ENCODE results near the gene SLIT3.

Gene SLIT3

DNA sequence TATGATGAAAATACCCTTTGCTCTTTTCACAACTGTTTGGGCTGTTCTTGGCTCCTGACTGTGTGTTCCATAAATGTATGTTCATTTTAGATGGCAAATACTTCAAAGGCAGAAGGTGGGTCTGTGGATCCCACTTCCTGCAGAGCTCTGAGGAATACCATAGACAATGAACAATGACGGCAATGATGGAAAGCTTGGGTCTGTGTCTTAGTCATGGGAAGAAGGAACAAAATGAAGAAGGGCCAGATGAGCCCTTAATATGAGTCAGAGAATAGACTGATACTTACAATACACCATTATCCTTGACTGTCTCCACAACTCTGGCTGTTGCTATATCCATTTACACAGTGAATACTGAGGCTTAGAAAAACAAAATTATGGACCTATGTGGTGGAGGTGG lies 126.0 kb downstream of the SLIT3 start:
- DNase-seq (ENCODE audit: low read depth in 2 of 2): no peak

DNA sequence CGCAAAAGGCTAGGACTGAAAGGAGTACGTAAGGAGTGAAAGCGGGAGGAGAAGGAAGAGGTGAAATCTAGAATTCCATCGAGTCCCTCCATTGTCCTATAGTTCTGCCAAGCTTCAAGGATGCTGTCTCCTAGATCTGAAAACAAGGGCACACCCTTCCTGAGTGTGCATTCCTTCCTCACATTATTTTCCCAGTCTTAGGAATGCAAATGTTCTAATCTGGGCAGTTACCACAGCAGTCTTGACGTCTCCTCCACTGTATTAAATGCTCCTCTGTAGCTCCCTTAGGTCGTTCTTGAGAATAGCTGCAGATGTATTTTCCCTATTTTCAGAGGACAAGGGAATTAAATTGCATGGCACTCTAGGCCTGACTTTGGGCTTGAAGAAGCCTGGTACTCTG lies 127.6 kb downstream of the SLIT3 start:
- no peak for DNase-seq (ENCODE audit: low read depth in 2 of 2)

DNA sequence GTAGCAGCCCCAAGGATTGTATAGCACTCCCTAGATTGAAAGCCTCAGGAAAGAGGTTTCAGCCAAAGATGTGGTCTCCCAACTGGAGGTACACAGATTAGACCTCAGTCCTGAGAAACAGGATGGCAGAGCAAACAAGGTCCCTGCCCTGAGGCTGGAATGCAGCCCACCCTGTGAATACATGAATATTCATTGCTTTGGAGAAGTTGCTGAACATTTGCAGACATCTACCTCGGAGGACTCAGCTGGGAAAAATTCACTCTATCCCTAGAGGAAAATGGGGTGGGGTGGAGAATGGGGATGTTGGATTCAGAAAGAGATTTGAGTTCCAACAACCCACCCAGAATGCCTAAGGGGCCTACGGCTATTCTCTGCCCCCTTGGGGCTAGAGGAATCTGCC lies 129.4 kb downstream of the SLIT3 start:
- no peak for DNase-seq (ENCODE audit: low read depth in 2 of 2)

DNA sequence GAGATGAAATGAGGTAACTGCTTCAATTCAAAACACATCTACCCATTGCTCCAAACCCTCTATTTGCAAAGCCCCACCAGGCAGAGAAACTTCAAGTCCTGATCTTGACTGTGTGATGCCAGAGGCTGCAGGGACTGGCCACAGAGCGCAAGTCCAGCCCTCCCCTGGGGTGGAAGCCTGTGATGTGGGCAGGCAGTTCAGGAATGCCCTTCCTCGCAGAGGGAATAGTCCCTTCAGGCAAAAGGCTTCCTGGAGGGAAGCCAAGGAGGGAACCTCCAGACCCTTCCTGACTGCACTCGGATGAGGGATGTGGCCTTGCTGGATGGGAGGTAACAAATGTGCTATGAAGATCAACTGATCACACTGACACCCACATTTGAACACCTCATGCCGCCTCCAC lies 131.2 kb downstream of the SLIT3 start:
- DNase-seq (ENCODE audit: low read depth in 2 of 2): no peak

DNA sequence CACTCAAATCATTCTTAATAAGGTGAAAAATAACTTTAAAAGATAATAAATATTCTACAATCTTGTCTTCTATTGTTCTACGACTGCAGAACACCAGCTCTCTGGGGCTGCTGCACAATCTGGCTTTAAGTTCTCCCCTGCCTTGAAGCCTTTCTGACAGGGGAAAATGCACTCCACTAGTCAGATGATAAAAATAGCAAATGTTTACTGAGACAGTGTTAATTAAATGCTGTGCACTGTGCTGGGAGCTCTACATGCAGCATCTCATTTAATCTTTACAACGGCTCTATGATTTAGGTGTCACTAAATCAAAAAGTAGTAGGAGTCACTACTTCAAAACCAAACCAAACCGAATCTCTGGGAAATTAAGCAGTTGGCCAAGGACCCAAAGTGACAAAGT lies 132.7 kb downstream of the SLIT3 start:
- no peak for DNase-seq (ENCODE audit: low read depth in 2 of 2)

DNA sequence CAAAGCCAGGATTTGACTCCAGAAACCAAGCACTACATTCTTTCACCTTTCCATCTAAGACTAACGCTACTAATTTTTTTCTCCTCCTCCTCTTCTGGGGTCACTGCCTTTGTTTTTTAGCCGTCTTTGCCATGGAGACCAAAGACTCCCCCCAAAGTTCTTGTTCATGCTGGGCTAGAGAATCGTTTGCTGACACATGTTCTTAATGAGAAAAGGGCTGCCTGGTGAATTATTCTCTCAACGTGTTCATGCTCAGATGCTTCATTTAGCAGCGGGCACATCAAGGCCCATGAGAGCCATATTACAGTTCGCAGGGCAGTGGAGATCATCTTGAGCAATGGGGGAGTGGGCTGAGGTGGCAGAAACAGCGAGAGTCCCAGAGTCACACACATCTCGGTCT lies 134.9 kb downstream of the SLIT3 start:
- DNase-seq (ENCODE audit: low read depth in 2 of 2): no peak

DNA sequence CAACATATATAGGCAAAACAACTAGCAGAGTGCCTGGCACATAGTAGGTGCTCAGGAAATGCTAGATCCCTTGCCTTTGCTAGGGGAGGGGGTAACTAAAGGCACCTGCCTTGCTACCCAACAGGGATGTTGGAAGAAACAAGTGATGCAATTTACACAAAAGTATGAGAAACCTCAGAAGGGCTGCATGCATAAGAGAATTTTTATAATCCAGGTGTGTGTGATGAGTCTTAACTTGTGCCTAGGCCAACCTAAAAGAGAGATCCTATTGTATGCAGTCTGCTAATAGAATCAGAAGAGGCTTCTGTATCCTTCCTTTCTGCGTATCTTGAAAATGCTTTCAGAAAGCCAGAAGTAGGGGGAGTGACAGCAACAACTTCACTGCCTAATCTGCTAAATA lies 135.9 kb downstream of the SLIT3 start:
- no peak for DNase-seq (ENCODE audit: low read depth in 2 of 2)

DNA sequence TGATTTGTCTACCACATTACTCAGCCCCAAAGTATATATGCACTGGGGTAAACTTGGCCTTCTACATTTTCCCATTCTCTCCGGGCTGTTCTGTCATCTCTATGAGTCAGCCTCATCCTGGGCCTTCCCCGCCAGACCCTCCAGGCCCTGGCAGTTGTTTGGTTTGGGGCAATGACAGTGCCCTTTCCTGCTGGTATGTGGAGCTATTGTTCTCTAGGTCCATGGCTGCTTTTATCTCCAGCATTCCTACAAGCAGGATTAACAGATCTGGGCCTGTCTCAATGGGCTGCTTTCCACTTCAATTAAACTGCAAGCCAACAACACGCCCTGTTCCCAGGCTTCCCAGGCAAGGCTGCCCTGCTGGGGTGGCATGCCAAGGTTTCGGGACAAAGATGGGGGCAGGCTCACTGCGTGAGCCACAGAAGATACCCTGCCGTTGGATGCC lies 136.4 kb downstream of the SLIT3 start:
- no peak for DNase-seq (ENCODE audit: low read depth in 2 of 2)

DNA sequence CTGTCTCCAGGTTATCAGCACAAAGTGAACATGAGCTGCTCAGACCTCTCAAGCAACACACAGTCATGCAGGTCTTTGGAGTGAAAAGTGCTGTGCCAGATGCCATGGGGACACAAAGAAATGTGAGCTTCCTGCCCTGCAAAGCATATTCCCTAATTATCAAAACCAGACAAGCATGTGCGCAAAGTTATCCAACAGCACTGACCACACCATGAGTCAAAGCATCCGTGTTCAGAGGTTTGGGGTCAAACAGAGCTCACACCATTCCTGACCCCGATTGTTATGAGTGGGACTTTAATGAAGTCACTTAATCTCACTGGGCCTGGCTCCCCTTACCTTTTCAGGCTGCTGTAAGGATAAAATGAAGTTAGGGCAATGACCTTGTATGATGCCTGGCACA lies 138.5 kb downstream of the SLIT3 start:
- no peak for DNase-seq (ENCODE audit: low read depth in 2 of 2)

DNA sequence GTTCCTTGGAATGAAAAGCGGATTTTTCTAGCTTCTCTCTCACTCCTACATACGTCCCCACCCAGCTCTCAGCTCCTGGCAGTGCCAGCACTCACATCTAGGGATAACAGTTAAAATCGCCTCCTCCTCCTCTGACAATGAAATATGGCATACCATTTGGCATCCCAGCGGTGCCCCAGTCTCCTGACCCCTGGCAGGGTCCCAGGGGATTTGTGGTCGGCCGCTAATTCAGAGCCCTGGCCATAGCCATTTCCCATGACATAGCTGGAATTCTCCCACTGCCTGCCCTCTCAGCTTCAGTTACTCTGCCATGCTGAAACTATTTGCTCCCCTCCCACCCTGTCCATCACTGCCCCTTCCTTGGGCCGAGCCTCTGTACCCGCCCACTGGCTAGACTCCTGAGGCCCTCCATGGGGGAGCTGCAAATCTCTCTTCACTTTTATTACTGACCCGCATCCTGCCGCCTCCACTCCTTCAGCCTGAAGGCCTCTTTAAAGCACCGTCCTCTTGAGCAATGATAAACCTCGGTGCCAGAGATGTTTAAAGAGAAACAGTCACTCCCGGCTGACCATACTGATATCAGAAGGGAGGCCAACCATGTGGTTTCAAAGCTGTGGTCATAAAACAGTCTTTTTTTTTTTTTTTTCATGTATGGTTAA lies 139.8 kb downstream of the SLIT3 start:
- no peak for DNase-seq (ENCODE audit: low read depth in 2 of 2)

DNA sequence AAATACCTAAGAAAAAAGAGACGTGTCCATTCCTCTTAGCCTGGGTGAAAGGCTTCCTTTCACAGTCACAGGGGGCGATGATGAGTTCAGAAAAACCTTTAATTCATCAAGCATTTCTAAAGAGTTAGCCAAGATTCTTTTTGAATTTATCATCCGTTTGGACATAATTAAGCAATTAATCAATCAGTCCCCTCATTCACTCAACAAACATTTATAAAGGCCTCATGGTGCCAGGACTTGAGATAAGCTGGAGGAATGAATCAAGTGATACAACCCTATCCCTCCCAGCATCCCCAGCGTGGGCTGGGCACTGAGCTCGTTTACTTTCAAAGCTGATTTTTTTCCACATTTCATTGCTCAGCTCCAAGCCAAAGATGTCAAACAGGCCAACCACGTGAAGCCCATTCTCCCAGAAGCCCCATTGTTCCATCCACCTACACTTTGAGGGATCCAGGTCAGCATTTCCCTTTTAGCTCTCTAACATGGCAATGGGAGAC lies 140.5 kb downstream of the SLIT3 start:
- no peak for DNase-seq (ENCODE audit: low read depth in 2 of 2)

DNA sequence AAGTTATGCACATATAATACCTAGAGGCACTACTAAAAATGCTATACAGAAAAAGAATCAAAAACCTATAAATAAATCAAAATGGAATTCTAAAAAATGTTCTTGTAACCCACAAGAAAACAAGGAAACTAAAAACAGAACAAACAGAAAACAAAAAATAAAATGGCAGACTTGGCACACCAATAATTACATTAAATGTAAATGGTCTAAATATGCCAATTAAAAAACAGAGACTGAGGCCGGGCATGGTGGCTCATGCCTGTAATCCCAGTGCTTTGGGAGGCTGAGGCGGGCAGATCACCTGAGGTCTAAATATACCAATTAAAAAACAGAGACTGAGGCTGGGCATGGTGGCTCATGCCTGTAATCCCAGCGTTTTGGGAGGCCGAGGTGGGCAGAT lies 142.2 kb downstream of the SLIT3 start:
- DNase-seq (ENCODE audit: low read depth in 2 of 2): no peak

DNA sequence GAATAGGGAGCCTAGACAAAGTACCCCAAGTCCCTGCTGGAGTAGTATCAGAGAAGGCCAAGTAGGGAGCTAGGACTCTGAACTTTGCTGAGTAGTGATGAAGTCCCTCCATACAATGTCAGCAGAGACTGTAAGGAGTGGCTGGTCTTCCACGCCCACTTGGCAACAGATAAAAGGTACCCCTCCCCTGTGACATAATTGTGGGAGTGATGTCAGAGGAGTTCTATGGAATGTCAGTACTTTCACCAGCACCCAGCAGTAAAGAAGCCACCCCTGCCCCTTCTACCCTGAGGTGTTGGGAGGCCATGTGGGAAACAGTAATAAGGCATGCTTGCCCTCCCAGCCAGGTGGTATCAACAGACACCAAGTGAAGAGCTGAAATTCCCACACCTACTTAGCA lies 143.9 kb downstream of the SLIT3 start:
- no peak for DNase-seq (ENCODE audit: low read depth in 2 of 2)

DNA sequence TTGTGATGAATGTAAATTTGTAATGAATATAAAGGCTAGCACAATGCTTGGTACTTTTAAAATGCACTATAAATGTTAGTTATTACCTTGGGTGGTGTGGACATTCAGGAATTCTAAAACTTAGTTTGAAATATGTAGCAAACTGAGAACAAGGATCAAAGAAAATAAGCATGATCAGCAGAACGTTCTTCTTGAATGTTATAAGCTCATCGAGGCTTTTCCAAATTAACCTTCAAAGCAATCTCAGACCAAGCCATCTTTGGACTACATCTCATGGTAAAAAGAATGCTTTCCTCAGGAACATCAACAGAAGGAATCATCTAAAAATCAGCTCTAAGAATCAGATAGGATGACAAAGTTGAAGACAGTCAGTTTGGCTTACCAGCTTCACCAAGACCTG lies 146.3 kb downstream of the SLIT3 start:
- DNase-seq (ENCODE audit: low read depth in 2 of 2): no peak

DNA sequence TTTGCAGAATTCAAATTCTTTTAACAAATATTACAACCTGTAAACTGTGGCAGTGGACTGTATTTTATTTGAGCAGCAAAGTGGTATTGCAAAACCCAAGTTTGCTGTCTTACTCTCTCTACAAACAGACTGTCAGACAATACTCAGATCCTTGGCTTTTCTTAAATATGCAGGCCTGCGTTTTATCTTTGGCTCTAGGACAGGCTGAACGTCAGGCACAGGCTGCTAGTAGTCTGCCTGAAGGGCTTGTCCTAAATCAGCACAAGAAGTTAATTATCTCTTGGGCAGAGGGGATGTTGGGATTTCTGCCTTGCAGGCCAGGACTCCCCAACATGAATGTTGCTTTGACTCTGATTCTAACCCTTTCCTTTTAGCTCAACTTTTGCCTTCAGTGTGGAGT lies 147.5 kb downstream of the SLIT3 start:
- no peak for DNase-seq (ENCODE audit: low read depth in 2 of 2)

DNA sequence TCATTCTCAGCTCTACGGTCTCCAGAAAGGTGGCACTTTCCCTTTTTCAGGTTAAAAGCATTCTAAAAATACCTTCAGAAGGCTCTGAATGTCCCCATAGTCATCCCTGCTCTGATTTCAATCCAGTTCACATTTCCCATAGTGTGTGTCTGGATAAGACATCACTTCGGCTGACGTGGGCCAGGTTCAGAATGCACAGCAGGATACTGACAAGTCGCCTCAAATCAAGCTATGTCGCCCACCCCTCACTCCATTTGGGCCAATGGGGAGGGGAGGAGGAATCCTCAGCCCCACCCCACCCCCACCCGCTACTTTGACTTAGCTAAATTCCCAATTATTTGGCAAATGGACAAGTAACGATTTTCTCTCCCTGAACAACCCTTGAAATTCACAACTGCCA lies 148.0 kb downstream of the SLIT3 start:
- DNase-seq (ENCODE audit: low read depth in 2 of 2): no peak

DNA sequence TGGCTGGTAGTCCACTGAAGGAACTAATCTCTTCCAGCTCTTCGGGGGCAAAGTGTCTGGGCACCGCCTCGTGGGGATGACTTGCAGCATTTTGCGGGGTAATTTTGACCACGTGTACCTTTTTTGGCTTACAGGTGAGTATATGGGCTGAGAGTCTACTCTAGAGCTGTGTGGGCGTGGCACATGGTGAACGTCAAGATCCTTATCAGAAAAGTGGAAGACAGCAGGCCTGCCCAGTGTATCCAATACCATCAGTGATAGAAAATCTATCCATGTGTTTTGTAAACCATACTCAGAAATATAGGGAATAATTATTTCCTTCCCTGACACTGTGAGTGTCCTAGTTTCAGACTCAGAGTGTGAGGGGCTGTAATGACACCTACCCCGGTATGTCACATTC lies 148.5 kb downstream of the SLIT3 start:
- DNase-seq (ENCODE audit: low read depth in 2 of 2): no peak

DNA sequence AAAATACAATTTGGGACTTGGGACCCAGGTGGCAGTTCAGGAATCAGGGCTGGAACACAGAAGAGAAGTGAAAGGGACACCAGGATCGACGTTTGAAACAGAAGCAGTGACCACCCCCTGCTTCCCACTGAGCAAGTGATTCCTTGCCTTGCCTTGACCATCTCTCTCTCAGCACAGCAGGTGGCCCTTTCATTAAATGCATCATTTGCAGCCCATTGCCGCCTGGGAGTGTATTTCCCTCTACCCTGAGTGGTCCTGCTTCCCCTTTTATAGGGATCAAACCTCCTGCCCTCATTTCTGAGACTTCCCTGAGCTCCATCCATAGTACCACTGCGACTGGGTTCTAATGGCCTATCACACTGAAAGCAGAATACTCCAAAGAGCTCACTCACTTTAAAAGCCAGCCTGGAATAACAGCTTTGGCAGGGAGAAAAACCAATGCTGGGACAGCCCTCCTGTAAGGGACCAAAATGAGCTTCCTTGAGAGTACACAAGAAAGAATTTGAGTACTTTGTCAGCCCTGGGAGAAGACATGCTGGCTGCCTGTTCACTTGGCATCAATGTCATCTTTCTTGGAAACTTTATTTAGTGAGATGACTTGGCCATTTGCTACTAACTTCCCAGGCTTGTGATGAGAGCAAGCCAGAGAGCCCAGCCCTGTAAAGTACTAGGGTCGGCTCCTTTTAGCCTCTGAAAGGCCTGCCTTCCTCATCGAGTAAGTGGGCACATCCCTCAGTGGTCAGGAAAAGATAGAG lies 149.7 kb downstream of the SLIT3 start:
- no peak for DNase-seq (ENCODE audit: low read depth in 2 of 2)

DNA sequence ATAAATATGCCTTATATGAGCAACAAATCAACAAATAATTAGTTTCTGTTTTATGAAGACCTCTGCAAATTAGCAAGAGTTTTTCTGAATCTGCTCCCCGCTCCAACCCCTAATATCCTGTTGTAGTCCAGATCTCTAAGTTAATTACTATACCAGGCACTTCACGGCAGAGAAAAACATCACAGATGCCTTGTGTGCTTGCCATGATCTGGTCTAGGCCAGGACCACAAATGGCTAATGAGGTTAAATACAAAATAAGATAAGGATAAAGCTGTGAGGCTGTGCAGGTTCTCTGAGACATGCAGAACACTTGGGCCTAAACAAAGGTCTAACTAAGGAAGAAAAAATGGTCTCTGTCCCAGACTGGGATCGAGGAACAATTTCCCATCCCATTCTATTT lies 150.8 kb downstream of the SLIT3 start:
- DNase-seq (ENCODE audit: low read depth in 2 of 2): no peak

DNA sequence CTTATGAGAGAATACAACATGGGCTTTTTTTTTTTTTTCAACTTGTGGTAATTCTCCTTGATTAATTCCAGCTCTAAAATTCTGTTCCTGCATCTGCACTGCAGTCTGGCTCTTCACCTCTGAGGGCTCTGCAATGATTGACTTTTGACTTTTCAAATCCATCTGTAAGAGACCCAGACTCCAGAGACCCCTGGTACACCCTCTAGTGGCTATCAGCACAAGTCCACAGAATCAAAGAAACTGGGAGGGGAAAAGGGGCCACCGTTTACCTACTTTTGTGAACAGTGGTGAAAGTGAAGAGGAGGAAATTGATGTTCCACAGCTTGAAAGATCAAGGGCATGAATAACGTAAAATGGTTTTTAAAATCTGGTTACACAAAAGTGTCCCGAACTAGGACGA lies 151.6 kb downstream of the SLIT3 start:
- DNase-seq (ENCODE audit: low read depth in 2 of 2): no peak

DNA sequence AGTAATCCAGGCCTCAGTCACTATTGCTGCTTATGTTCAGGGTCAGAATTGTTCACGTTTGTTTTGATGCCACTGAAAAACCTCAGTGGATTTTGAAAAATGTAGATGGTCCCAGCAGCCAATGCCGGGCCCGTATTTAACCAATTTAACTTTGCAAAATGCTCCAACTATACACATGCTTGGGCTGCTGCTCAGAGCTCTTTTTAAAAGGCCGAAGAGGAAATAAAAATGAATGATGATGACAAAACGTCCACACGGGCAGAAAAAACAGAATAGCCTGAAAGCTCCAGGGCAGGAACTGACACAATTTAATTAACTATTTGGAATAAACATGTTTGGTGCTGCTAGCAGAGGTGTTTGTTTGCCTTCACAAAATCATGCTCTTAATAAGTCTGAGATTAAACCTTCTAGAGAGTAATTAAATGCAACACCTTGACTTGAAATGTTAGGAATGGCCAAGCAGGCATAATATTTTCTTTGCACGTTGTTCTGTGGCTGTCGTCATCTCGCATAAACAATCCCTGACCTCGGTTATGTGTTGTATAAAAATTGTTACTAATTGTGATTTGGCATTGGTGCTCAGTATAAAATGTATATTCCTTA lies 152.7 kb downstream of the SLIT3 start:
- DNase-seq (ENCODE audit: low read depth in 2 of 2): no peak

DNA sequence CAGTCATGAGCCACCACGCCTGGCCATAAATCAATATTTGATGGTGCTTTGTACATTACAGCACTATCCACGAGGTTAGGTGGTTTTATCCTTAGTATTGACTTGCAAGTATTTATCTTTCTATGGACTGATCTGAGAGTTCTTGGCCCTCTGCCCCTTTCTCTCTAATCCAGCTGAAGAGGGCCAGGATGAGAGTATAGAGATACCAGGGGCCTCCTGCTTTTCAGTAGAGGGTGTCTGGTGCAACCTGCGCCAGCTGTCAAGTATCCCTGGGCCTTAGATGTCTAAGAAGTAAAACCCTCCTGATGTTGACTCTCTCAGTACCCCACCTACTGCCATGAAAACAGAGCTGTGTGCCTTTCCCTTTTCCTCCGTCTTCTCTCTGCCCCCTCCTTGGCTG lies 153.4 kb downstream of the SLIT3 start:
- no peak for DNase-seq (ENCODE audit: low read depth in 2 of 2)

DNA sequence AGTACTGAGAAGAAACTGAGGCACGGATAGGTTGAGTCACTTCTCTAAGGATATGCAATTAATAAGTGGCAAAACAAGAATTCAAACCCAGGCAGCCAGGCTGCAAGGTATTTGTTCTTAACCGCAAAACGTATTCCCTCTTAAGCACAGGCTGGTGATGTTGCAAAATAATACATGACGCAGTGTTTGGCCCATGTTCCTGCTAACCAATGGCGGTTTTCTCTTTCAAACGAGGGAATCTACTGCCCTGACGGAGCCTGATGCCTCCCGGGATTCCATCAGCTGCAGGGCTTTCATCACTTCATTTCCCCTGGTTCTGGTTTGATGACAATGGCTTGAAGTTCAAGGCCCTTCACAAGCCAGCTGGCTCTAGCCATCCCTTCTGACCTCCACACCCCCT lies 154.8 kb downstream of the SLIT3 start:
- DNase-seq (ENCODE audit: low read depth in 2 of 2): no peak

All from stimulated activated CD8-positive, alpha-beta memory T cell treated with anti-CD3 and anti-CD28 coated beads, Interleukin-2, amount 100 ng/mL, for 1 hour (primary cell).